ENCODE results near the gene NCKIPSD.

Gene NCKIPSD

GRCh38 chr3:48656841-48657281 is 28.9 kb downstream of the NCKIPSD start:
- in situ Hi-C loops (cut with MboI; ENCODE audit: low sequenced_read_pairs, unreplicated experiment), result no loop called here
- no peak for DNase-seq (ENCODE audit: low spot score)
- TF ChIP-seq CTCF (IDR thresholded peaks at IDR 0.05; ENCODE audit: borderline replicate concordance, control extremely low read depth, extremely low read depth, insufficient read depth, missing control alignments), result no peak

GRCh38 chr3:48656061-48656840 is 29.5 kb downstream of the NCKIPSD start:
- peak; percentile 92 for DNase-seq (ENCODE audit: low spot score)
- in situ Hi-C loops (cut with MboI; ENCODE audit: low sequenced_read_pairs, unreplicated experiment), result no loop called here
- peak; percentile 80 for TF ChIP-seq CTCF (IDR thresholded peaks at IDR 0.05; ENCODE audit: borderline replicate concordance, control extremely low read depth, extremely low read depth, insufficient read depth, missing control alignments)

GRCh38 chr3:48655606-48656005 is 30.1 kb downstream of the NCKIPSD start:
- in situ Hi-C loops (cut with MboI; ENCODE audit: low sequenced_read_pairs, unreplicated experiment), result no loop called here
- DNase-seq (ENCODE audit: low spot score), result peak; percentile 65
- TF ChIP-seq CTCF (IDR thresholded peaks at IDR 0.05; ENCODE audit: borderline replicate concordance, control extremely low read depth, extremely low read depth, insufficient read depth, missing control alignments), result no peak

GRCh38 chr3:48655063-48655462 is 30.7 kb downstream of the NCKIPSD start:
- TF ChIP-seq CTCF (IDR thresholded peaks at IDR 0.05; ENCODE audit: borderline replicate concordance, control extremely low read depth, extremely low read depth, insufficient read depth, missing control alignments), result no peak
- in situ Hi-C loops (cut with MboI; ENCODE audit: low sequenced_read_pairs, unreplicated experiment), result no loop called here

GRCh38 chr3:48652923-48653715 is 32.6 kb downstream of the NCKIPSD start:
- no peak for TF ChIP-seq CTCF (IDR thresholded peaks at IDR 0.05; ENCODE audit: borderline replicate concordance, control extremely low read depth, extremely low read depth, insufficient read depth, missing control alignments)
- no peak for DNase-seq (ENCODE audit: low spot score)

More at GRCh38 chr3:48655063-48655462, 30.7 kb downstream of the NCKIPSD start:
- DNase-seq (ENCODE audit: low spot score), result no peak

GRCh38 chr3:48651771-48652170 is 33.9 kb downstream of the NCKIPSD start:
- in situ Hi-C loops (cut with MboI; ENCODE audit: low sequenced_read_pairs, unreplicated experiment), result no loop called here
- DNase-seq (ENCODE audit: low spot score), result no peak
- no peak for TF ChIP-seq CTCF (IDR thresholded peaks at IDR 0.05; ENCODE audit: borderline replicate concordance, control extremely low read depth, extremely low read depth, insufficient read depth, missing control alignments)

More at GRCh38 chr3:48652923-48653715, 32.6 kb downstream of the NCKIPSD start:
- in situ Hi-C loops (cut with MboI; ENCODE audit: low sequenced_read_pairs, unreplicated experiment), result no loop called here
